Skeletal muscle satellite cell (primary cell): ENCODE results near the gene TMEM222.

Source experiments
- H3K27me3 ChIP-seq: 2 replicates; pipeline ENCODE4 v1.7.0; 2013; ENCODE audit warnings: low read length; ENCODE audit not compliant: control insufficient read depth, insufficient read depth
- H3K36me3 ChIP-seq: 2 replicates; pipeline ENCODE4 v1.7.0; 2013; ENCODE audit warnings: mild to moderate bottlenecking, control low read depth, low read length; ENCODE audit not compliant: insufficient read depth
- H3K4me1 ChIP-seq: 2 replicates; pipeline ENCODE4 v1.7.0; 2013; ENCODE audit warnings: low read length; ENCODE audit not compliant: control insufficient read depth, insufficient read depth
- H3K4me2 ChIP-seq: 2 replicates; pipeline ENCODE4 v1.7.0; 2013; ENCODE audit warnings: mild to moderate bottlenecking, low read length
- H3K4me3 ChIP-seq: 2 replicates; pipeline ENCODE4 v1.7.0; 2013; ENCODE audit warnings: low read length
- H3K9ac ChIP-seq: 2 replicates; pipeline ENCODE4 v1.7.0; 2013; ENCODE audit warnings: mild to moderate bottlenecking, low read depth, low read length, moderate library complexity
- H3K9me3 ChIP-seq: replicated peaks from 2 replicates; pipeline ENCODE4 v1.7.0; 2013; ENCODE audit warnings: mild to moderate bottlenecking, control low read depth, low read length

The TMEM222 gene

GRCh38 chr1:27345272-27345671 lies 23.3 kb downstream of the TMEM222 start:
- H3K9ac ChIP-seq: no peak overlapping the region
- peaks cover 3% of the 10 kb centered on the region for H3K27me3 ChIP-seq

DNA sequence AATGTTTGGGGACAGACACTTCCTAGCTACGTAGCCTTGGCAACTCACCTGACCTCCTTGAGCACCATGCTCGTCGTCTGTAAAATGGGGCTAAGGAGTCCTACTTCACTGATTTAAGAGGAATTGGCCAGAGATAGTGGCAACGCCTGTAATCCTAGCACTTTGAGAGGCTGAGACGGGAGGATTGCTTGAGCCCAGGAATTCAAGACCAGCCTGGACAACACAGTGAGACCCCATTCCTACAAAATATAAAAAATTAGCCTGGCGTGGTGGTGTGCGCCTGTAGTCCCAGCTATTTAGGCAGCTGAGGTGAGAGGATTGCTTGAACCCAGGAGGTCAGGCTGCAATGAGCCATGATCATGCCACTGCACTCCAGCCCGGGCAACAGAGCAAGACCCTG lies 24.4 kb downstream of the TMEM222 start:
- Histone ChIP-seq H3K9ac (no peak overlapping the region), H3K9me3 (no peaks in the 10 kb centered on the region), H3K4me2 (no peak overlapping the region), H3K36me3 (no peaks in the 10 kb centered on the region), H3K4me3 (no peak overlapping the region), H3K4me1 (peaks cover 35% of the 10 kb centered on the region), H3K27me3 (peaks cover 4% of the 10 kb centered on the region)

More at GRCh38 chr1:27345272-27345671, 23.3 kb downstream of the TMEM222 start:
- Histone ChIP-seq H3K4me3 (no peak overlapping the region), H3K4me2 (no peak overlapping the region), H3K36me3 (no peaks in the 10 kb centered on the region), H3K4me1 (peaks cover 42% of the 10 kb centered on the region), H3K9me3 (no peaks in the 10 kb centered on the region)

- Histone ChIP-seq H3K4me2 (no peak overlapping the region), H3K4me3 (no peak overlapping the region), H3K36me3 (no peaks in the 10 kb centered on the region), H3K9ac (no peak overlapping the region), H3K4me1 (peaks cover 27% of the 10 kb centered on the region), H3K27me3 (peaks cover 4% of the 10 kb centered on the region), H3K9me3 (no peaks in the 10 kb centered on the region)
These were observed 25.1 kb downstream of the TMEM222 start for GRCh38 chr1:27346991-27347624.

GRCh38 chr1:27348861-27349783 lies 27.2 kb downstream of the TMEM222 start:
- Histone ChIP-seq H3K4me1 (peaks cover 19% of the 10 kb centered on the region), H3K9me3 (no peaks in the 10 kb centered on the region), H3K9ac (no peak overlapping the region), H3K4me2 (peak overlapping the region; percentile 79), H3K27me3 (peaks cover 4% of the 10 kb centered on the region), H3K4me3 (peak overlapping the region; percentile 63), H3K36me3 (no peaks in the 10 kb centered on the region)

DNA sequence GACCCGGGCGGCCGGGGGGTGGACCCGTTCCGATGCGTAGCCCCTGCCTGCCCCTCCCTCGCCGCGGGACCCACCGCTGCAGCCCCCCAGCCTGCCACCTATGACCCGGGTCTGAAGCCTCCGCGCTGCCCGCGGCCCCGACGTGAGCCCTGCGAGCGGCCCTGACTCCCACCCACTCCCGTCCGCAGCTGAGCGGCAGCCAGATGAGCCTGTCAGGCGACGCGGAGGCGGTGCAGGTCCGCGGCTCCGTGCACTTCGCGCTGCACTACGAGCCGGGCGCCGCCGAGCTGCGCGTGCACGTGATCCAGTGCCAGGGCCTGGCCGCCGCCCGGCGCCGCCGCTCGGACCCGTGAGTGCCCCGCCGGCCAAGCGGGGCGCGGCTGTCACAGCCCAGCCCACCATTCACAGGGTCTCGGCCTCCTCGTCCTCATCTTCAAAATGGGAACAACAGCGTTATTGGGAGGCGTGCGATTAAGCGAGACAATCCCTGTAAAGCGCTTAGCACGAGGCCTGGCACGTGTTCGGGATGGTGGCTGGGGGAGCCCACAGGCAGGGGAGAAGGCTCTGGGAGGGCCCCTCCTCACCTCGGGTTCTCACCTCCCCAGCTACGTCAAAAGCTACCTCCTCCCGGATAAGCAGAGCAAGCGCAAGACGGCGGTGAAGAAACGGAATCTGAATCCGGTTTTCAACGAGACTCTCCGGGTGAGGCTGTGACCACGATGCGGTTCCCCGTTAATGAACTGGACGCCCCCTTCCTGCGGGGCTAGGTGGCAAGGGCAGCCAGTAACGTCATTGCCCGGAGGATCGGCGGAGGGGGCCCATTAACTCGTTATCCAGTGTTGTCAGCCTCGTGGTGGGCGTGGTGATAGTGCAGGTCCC lies 28.1 kb downstream of the TMEM222 start:
- Histone ChIP-seq H3K4me1 (peaks cover 19% of the 10 kb centered on the region), H3K9me3 (no peaks in the 10 kb centered on the region), H3K4me2 (peak overlapping the region; percentile 79), H3K27me3 (peaks cover 4% of the 10 kb centered on the region), H3K9ac (no peak overlapping the region), H3K36me3 (peaks cover under 1% of the 10 kb centered on the region), H3K4me3 (peak overlapping the region; percentile 63)

DNA sequence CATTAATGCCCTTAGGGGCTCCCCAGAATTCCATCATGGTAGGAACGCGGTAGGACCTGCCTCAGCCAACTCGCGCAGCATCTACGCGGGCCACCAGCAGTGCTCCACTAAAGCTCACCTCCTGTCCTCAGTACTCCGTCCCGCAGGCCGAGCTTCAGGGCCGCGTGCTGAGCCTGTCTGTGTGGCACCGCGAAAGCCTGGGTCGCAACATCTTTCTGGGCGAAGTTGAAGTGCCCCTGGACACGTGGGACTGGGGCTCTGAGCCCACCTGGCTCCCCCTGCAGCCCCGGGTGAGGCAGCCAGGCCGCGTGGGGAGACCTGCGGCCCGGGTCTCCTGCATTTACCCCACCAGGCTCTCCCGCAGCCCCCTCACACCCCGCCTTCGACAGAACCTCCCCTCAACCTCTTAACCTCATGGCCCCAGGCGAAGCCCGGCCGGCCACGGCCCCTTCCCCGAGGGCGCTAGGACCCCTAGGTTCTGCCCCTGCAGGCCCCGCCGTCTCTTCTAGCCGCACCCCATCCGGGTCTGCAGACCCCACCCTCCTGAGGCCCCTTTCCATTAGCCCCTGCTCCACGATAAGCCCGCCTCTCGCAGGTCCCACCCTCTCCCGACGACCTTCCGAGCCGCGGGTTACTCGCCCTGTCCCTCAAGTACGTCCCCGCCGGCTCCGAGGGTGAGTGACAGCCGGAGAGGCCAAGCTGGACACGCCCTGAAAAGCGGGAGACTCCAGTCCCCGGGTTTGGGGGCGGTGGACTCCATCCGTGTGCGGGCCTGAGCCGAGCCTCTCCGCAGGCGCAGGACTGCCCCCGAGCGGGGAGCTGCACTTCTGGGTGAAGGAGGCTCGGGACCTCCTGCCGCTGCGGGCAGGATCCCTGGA lies 28.9 kb downstream of the TMEM222 start:
- Histone ChIP-seq H3K4me2 (no peak overlapping the region), H3K4me3 (no peak overlapping the region), H3K9ac (no peak overlapping the region), H3K36me3 (peaks cover 9% of the 10 kb centered on the region), H3K4me1 (peaks cover 19% of the 10 kb centered on the region), H3K9me3 (no peaks in the 10 kb centered on the region), H3K27me3 (peaks cover 4% of the 10 kb centered on the region)

DNA sequence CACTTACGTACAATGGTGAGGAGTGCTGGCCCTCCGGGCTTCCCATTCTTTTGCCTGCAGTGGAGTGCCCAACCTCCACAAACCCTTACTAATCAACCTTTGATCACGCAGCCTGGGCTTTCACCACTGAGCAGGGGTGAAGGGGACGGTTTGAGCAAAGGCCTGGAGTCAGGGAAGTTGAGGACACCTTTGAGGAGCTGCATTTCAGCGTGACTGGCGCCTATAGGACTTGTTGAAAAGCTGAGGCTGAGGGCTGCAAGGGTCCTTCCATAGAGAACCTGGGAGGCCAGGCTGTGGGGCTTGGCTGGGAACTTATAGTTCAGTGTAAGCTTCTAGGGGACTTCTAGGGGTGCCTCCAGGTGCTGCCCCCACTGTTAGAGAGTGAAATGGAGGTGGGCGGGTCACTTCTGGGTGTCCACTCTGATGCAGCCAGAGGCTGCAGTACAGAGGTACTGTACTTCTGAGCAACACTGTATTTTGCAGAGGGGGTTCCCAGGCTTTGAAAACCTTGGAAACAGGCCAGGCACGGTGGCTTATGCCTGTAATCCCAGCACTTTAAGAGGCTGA lies 29.7 kb downstream of the TMEM222 start:
- H3K9ac ChIP-seq: no peak overlapping the region
- H3K4me2 ChIP-seq: no peak overlapping the region
- H3K36me3 ChIP-seq: peaks cover 16% of the 10 kb centered on the region
- H3K4me1 ChIP-seq: peaks cover 19% of the 10 kb centered on the region
- H3K9me3 ChIP-seq: no peaks in the 10 kb centered on the region
- H3K27me3 ChIP-seq: peaks cover 4% of the 10 kb centered on the region
- H3K4me3 ChIP-seq: no peak overlapping the region

- Histone ChIP-seq H3K9me3 (no peaks in the 10 kb centered on the region), H3K36me3 (peaks cover 26% of the 10 kb centered on the region), H3K4me3 (no peak overlapping the region), H3K4me1 (peaks cover 15% of the 10 kb centered on the region), H3K9ac (no peak overlapping the region), H3K27me3 (peaks cover 4% of the 10 kb centered on the region), H3K4me2 (no peak overlapping the region)
These were observed 31.2 kb downstream of the TMEM222 start for GRCh38 chr1:27353166-27353565.

DNA sequence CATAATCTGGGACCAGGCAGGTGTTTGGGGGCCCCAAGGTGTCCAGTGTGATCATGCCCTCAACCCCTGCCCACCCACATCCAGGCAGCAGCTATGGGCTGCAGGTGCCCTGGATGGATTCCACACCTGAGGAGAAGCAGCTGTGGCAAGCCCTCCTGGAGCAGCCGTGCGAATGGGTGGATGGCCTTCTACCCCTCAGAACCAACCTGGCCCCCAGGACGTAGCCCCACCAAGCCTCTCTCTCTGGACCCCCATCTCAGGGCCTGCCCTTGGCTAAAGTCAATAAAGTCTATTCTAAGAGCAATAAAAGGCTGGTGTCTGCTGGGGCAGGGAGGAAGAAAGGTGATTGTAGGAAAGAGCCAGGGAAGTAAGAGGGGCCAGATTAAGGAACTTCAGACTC lies 31.7 kb downstream of the TMEM222 start:
- Histone ChIP-seq H3K9ac (no peak overlapping the region), H3K27me3 (peaks cover 4% of the 10 kb centered on the region), H3K4me1 (peaks cover 15% of the 10 kb centered on the region), H3K36me3 (peaks cover 31% of the 10 kb centered on the region), H3K4me2 (no peak overlapping the region), H3K4me3 (no peak overlapping the region), H3K9me3 (no peaks in the 10 kb centered on the region)

DNA sequence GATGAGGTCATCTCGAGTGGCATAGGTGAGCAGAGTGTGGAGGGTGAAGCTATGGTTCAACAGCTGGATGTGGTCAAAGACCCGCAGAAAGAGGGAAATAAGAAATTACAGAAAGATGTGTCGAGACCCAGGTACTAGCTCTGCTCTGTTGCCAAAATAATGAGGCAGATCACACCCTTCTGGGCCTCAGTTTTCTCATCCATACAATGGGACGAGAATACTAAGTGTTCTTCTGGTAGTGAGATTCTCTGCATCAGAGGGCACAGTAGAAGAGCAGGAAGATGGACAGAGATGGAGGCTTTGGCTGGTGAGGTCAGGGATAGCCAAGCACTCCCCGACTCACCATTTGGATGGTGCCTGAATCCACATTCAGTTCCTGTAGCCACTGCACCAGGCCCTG lies 33.7 kb downstream of the TMEM222 start:
- H3K27me3 ChIP-seq: no peaks in the 10 kb centered on the region
- peaks cover 48% of the 10 kb centered on the region for H3K36me3 ChIP-seq
- H3K9me3 ChIP-seq: no peaks in the 10 kb centered on the region
- H3K4me3 ChIP-seq: no peak overlapping the region
- no peaks in the 10 kb centered on the region for H3K4me1 ChIP-seq
- H3K4me2 ChIP-seq: no peak overlapping the region
- H3K9ac ChIP-seq: no peak overlapping the region
